H1 (cell line): ENCODE results near the gene FGF5. TPM values are rescaled to one million over a fixed set of nuclear protein-coding genes. Genes with fewer than 3 reads are reported as not detected.

ENCODE experiments used
- EZH2 ChIP-seq: fragments of 200-600 bp; sonication (generic); IDR thresholded peaks from 2 replicates; pipeline ENCODE4 v1.7.1; 2012; ENCODE audit warnings: low read depth, mild to moderate bottlenecking, moderate library complexity, low read length, inconsistent platforms; ENCODE audit not compliant: severe bottlenecking
- MAX ChIP-seq: IDR thresholded peaks from 2 replicates; pipeline ENCODE4 v1.6.1; 2012; ENCODE audit warnings: inconsistent platforms
- RFX5 ChIP-seq: IDR thresholded peaks from 2 replicates; pipeline ENCODE4 v1.6.1; 2011; ENCODE audit warnings: low read depth, low read length, improper control_type of control experiment, borderline replicate concordance
- RNF2 ChIP-seq: fragments of 200-900, 300-1000 bp; sonication (generic); IDR thresholded peaks from 2 replicates; pipeline ENCODE4 v1.7.1; 2016; ENCODE audit warnings: borderline replicate concordance, low read depth, mild to moderate bottlenecking, antibody characterized with exemption, low read length; ENCODE audit not compliant: poor library complexity, severe bottlenecking; ENCODE audit errors: missing control alignments
- SP4 ChIP-seq: IDR thresholded peaks from 2 replicates; pipeline ENCODE4 v1.6.1; 2012; ENCODE audit warnings: low read length, inconsistent platforms
- polyA plus RNA-seq, 7 experiments: library from polyadenylated mRNA; depleted of rRNA in 3 of 7; stranded (reverse) in 5 of 7; unstranded in 2 of 7; fragments of >200 nt in 5 of 7; fragments of 200-250 nt in 2 of 7; gene quantifications; 1 replicate in 5 of 7; 2 replicates in 1 of 7; 4 replicates in 1 of 7; pipeline versions ENCODE4 v1.2.1 to v1.2.3, GENCODE V29; 2011 to 2013; ENCODE audit warnings: missing spikeins in 2 of 7, mixed read lengths in 2 of 7
- total RNA-seq: library from RNA; stranded (reverse); fragmentation: NEBNext Ultra II Directional; extraction: Animal tissue kit (Norgen Biotek cat#: 25700); gene quantifications from 2 replicates; pipeline ENCODE4 v1.2.1, GENCODE V29; 2021
- TF ChIP-seq, protein P1 (sequence below): IDR thresholded peaks from 2 replicates; pipeline ENCODE4 v1.6.1; 2011; ENCODE audit warnings: low read depth, mild to moderate bottlenecking, low read length; ENCODE audit not compliant: insufficient read depth

FGF5 gene
- total and polyA plus RNA-seq, 2 of the 8 experiments (the other 6 are each of a cell fraction or from before 2014, with no cell fraction given) = not detected

GRCh38 chr4:80311130-80311529 lies 44.7 kb downstream of the FGF5 start (continued):
- TF ChIP-seq MAX = no peak
- TF ChIP-seq RFX5 = no peak
- no peak for TF ChIP-seq EZH2
- TF ChIP-seq SP4 = no peak
- no peak for TF ChIP-seq RNF2
- TF ChIP-seq, protein P1, sequence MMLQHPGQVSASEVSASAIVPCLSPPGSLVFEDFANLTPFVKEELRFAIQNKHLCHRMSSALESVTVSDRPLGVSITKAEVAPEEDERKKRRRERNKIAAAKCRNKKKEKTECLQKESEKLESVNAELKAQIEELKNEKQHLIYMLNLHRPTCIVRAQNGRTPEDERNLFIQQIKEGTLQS = no peak
